Measurements from ENCODE around the gene USP40.

DNA sequence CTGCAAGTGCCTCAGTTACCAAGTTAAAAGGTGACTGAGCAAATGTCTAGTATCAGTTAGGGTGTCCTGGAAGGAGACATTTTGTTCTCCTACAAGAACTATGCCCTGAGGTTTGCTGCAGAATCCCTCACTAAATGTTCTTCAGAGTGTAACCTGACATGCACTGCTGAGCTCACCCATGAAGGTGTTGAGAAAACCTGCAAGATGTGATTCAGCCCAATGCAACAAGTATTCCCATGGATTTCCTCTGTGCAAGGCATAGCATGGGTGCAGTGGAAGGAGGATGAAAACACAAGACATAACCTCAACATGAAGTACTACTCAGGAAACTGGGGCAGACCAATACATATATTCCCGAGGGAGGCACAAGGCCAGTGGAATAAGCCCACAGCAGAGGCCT, 35.5 kb upstream of the USP40 start:
- TF ChIP-seq, protein P1, sequence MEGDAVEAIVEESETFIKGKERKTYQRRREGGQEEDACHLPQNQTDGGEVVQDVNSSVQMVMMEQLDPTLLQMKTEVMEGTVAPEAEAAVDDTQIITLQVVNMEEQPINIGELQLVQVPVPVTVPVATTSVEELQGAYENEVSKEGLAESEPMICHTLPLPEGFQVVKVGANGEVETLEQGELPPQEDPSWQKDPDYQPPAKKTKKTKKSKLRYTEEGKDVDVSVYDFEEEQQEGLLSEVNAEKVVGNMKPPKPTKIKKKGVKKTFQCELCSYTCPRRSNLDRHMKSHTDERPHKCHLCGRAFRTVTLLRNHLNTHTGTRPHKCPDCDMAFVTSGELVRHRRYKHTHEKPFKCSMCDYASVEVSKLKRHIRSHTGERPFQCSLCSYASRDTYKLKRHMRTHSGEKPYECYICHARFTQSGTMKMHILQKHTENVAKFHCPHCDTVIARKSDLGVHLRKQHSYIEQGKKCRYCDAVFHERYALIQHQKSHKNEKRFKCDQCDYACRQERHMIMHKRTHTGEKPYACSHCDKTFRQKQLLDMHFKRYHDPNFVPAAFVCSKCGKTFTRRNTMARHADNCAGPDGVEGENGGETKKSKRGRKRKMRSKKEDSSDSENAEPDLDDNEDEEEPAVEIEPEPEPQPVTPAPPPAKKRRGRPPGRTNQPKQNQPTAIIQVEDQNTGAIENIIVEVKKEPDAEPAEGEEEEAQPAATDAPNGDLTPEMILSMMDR (conservative IDR thresholded peaks at IDR 0.05; ENCODE audit: low read depth in 2 of 2), result no peak
- TF ChIP-seq POLR2AphosphoS5 (IDR thresholded peaks at IDR 0.05; ENCODE audit: low read depth) (no peak), EZH2 (IDR thresholded peaks at IDR 0.05; ENCODE audit: low read depth, unreplicated experiment) (no peak), CREB1 (CRISPR knock-in tag; IDR thresholded peaks at IDR 0.05; ENCODE audit: low read depth) (no peak), REST (IDR thresholded peaks at IDR 0.05; ENCODE audit: unreplicated experiment) (no peak), STAT1 (IDR thresholded peaks at IDR 0.05; ENCODE audit: unreplicated experiment) (no peak), ZNF331 (CRISPR knock-in tag; IDR thresholded peaks at IDR 0.05; ENCODE audit: low read depth) (no peak)
- TF ChIP-seq, protein P2, sequence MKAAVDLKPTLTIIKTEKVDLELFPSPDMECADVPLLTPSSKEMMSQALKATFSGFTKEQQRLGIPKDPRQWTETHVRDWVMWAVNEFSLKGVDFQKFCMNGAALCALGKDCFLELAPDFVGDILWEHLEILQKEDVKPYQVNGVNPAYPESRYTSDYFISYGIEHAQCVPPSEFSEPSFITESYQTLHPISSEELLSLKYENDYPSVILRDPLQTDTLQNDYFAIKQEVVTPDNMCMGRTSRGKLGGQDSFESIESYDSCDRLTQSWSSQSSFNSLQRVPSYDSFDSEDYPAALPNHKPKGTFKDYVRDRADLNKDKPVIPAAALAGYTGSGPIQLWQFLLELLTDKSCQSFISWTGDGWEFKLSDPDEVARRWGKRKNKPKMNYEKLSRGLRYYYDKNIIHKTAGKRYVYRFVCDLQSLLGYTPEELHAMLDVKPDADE (IDR thresholded peaks at IDR 0.05), result no peak

Measured in GM23338 (cell line).